Measurements from ENCODE around the gene HSD11B2.

DNA sequence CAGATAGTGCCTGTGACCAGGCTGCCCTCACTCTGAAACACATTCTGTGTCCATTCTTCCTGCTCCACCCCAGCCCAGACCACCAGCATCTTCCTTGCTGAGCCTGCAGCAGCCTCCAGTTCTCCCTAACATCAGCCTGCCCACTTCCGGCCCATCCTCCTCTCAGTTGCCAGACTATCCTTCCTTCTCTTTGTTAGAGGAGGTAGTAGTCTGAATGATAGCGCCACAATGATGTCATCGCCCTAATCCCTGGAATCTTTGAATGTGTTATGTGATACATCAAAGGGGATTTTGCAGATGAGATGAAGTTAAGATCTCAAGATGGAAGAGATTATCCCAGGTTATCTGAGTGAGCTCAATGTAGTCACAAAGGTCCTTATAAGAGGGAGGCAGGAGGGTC lies 11.4 kb upstream of the HSD11B2 start:
- TF ChIP-seq, protein P1, sequence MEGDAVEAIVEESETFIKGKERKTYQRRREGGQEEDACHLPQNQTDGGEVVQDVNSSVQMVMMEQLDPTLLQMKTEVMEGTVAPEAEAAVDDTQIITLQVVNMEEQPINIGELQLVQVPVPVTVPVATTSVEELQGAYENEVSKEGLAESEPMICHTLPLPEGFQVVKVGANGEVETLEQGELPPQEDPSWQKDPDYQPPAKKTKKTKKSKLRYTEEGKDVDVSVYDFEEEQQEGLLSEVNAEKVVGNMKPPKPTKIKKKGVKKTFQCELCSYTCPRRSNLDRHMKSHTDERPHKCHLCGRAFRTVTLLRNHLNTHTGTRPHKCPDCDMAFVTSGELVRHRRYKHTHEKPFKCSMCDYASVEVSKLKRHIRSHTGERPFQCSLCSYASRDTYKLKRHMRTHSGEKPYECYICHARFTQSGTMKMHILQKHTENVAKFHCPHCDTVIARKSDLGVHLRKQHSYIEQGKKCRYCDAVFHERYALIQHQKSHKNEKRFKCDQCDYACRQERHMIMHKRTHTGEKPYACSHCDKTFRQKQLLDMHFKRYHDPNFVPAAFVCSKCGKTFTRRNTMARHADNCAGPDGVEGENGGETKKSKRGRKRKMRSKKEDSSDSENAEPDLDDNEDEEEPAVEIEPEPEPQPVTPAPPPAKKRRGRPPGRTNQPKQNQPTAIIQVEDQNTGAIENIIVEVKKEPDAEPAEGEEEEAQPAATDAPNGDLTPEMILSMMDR (conservative IDR thresholded peaks at IDR 0.05) = no peak
- no peak for TF ChIP-seq ZFX (IDR thresholded peaks at IDR 0.05)
